Measurements from ENCODE around the gene DCDC2B.

DNA sequence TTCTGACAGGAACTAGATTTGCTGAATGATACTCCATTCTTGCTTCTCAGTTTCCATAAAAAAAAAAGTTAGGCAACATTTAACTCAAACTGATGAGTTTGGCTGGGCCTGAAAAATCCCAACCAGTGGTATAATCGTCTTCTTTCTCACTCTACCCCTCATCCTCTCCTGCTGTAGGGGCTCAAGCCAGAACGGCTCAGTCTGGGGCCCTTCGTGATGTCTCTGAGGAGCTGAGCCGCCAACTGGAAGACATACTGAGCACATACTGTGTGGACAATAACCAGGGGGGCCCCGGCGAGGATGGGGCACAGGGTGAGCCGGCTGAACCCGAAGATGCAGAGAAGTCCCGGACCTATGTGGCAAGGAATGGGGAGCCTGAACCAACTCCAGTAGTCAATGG is 27.8 kb upstream of the DCDC2B start:
- TF ChIP-seq, protein P1, sequence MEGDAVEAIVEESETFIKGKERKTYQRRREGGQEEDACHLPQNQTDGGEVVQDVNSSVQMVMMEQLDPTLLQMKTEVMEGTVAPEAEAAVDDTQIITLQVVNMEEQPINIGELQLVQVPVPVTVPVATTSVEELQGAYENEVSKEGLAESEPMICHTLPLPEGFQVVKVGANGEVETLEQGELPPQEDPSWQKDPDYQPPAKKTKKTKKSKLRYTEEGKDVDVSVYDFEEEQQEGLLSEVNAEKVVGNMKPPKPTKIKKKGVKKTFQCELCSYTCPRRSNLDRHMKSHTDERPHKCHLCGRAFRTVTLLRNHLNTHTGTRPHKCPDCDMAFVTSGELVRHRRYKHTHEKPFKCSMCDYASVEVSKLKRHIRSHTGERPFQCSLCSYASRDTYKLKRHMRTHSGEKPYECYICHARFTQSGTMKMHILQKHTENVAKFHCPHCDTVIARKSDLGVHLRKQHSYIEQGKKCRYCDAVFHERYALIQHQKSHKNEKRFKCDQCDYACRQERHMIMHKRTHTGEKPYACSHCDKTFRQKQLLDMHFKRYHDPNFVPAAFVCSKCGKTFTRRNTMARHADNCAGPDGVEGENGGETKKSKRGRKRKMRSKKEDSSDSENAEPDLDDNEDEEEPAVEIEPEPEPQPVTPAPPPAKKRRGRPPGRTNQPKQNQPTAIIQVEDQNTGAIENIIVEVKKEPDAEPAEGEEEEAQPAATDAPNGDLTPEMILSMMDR (IDR thresholded peaks at IDR 0.05), result no peak
- no peak for TF ChIP-seq EP300 (IDR thresholded peaks at IDR 0.05)
- TF ChIP-seq POLR2A (IDR thresholded peaks at IDR 0.05), result no peak

All from tibial nerve (tissue), 4 donors.